Activated CD4-positive, alpha-beta T cell treated with anti-CD3 and anti-CD28 coated beads, Interleukin-2, Interleukin-6, amounts not matched to agents 100 ng/mL and 50 ng/mL, durations not matched to agents 16 hours and 8 hours (primary cell): ENCODE measurements around the gene TNS4.
A peak's percentile ranks its signal among the peaks of the same experiment; 100 is the strongest.

Experiments
- DNase-seq: peaks from one replicate; pipeline ENCODE4 v3.0.0-alpha.2; 2020

Gene TNS4

DNA sequence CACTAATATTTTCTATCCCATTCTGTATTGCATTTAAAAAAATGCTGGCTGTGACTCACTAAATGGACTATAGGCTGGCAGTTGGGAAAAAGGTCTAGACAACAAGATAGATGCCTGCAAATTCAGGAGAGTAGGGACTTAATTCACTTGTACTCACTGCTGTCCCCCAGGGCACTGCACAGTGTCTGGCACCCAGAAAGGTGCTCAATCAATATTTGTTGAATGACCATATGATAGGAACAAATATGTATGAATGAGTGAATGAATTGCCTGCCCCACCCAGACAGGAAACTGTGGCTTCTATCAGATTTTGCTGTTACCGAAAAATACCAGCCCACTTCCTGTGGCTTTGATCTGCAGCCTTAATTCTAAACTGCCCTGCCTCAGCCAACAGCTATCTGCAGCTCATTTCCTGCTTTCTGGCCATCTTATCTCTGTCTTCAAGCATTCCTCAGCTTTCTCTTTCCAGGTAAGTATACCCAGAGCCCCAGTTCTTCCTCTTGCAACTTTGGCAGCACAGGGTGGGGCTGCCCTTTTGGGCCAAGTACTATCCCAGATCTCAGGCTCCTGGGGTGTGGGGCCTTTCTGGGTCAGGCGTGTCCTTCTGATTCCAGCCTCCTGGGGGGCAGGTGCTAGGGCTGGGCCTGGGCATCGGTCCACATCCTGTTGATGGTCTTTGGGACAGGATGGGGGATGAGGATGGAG is 15.3 kb upstream of the TNS4 start:
- DNase-seq, result peak; percentile 92

DNA sequence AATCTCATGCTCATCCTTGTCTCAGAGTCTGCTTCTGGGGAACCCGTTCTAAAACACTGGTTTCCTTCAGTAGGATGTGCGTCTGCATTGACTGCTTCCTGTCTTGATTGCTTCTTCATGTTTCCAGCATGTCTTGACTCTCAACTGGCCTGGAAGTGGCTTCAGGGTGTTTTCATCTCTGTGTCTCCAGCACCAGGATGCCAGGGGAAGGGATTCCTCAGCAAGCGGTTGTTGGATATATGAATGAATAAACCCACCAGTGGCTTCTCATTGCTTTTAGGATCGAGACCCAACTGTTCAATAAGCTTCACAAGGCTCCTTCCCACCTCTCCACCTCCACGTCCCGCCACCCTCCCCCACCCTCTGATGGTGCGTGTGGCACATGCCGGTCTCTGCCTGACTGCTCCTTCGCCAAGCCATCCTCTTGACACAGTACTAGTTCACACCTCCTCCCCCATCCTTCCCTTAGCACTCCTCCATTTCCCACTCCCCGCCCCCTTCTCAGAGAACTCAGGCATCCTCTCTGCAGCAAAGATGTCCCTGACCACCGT is 14.1 kb upstream of the TNS4 start:
- peak; percentile 85 for DNase-seq

DNA sequence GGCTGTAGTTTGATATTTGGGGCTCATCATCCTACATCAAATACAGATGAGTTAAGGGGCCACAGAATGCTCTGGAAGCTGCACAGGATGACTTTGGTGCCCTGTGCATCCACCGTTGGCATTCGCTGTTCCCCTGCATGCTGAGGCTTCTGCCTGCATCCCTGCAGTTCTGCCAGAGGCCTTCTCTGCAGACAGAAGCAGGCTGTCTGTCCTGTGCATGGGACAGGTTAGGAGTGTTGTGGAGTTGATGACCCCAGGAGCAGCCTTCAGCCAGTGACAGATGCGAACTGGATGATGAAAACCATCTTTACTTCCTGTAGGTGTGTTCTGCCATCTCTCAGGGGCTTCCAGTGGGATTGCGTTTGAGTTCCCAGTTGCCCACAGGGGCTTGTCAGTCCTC is 13.6 kb upstream of the TNS4 start:
- no peak for DNase-seq

- no peak for DNase-seq
These were observed 12.8 kb upstream of the TNS4 start for GRCh38 chr17:40514013-40514875.

- DNase-seq, result no peak
These were observed 10.3 kb upstream of the TNS4 start for GRCh38 chr17:40511667-40512220.

- DNase-seq, result no peak
These were observed 9.7 kb upstream of the TNS4 start for GRCh38 chr17:40511136-40511535.

DNA sequence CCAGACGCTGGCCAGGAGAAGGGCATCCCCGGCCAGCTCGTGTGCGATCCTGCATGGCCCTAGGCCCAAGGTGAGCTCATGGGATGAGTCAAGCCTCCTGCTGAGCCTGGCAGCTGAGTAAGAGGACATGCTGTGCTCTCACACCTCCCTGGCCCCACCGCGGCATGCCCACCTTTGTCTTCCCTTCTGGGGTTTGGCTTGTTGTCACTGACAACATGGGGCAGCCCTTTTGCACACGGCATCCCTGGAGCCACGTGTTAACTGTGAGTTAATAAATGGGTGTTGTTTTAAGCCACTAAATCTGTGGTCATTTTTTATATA is 8.9 kb upstream of the TNS4 start:
- DNase-seq, result no peak

DNA sequence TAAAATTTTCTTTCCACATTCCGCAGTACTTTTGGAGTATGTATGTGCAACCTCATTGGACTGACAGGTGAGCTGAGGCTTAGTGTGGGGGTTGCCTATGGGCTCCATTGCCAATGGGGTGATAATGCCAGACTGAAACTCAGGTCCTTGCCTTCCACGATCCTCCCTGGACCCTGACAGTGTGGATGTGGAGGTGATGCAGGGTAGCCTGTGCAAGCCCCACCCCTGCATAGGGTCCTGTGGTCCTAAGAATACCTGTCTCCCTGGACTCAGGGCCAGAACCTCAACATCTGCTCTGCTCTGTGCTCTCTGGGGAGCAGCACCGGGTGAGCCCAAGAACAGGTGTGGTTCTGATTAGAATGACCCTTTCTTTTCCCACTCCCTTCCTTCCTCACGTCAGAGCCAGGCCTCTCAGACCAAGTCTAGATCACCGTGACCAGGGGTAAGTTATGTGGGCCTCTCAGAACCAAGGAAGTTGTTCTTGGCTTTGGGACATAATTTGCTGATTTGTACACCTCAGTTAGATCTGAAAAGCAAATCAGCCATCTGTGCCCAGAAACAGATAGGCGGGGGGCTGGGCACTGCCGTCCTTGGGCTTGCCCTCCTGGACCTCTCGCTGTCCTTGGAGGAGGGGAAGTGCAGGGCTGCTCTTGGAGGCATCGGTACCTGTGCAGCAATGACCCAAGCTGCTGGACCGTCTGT is 8.4 kb upstream of the TNS4 start:
- no peak for DNase-seq

DNA sequence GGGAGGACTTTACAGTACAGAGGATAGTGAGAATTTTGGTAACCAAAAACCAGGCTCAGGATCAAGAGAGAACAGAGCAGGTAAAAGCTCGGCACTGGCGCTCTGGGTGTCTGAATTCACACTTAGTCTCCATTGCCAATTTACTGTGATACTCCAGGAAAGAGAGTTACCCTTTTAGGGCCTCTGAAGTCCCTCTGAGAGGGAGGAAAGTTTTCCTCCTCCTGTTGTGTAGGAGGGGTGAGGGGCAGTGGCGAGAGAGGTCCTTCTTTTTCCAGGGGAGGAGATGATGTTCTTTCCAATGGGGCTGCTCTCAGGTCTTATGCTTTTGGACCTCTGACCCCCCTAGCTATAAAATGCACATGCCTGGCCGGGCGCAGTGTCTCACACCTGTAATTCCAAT is 5.4 kb upstream of the TNS4 start:
- DNase-seq, result no peak

DNA sequence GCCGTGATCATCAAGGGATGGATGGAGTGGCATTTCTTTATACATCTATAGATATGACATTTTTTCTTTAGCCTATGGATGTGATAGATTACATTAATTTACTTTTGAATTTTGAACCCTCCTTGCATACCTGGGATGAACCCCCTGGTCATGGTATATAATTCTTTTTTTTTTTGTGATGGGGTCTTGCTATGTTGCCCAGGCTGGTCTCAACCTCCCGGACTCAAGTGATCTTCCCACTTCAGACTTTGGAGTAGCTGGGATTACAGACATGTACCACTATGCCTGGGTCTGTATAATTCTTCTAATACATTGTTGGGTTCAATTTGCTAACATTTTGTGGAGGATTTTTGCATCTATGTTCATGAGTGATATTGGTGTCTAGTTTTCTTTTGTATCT is 1.7 kb upstream of the TNS4 start:
- DNase-seq, result no peak

GRCh38 chr17:40502716-40503115 is 1.3 kb upstream of the TNS4 start:
- no peak for DNase-seq

GRCh38 chr17:40500709-40501108 is 714 bp downstream of the TNS4 start:
- no peak for DNase-seq

- no peak for DNase-seq
These were observed 1.2 kb downstream of the TNS4 start for GRCh38 chr17:40500190-40500589.

GRCh38 chr17:40499551-40500189 is 1.8 kb downstream of the TNS4 start:
- DNase-seq, result no peak

GRCh38 chr17:40498281-40499084 is 2.9 kb downstream of the TNS4 start:
- DNase-seq, result no peak

GRCh38 chr17:40497695-40498094 is 3.7 kb downstream of the TNS4 start:
- no peak for DNase-seq

DNA sequence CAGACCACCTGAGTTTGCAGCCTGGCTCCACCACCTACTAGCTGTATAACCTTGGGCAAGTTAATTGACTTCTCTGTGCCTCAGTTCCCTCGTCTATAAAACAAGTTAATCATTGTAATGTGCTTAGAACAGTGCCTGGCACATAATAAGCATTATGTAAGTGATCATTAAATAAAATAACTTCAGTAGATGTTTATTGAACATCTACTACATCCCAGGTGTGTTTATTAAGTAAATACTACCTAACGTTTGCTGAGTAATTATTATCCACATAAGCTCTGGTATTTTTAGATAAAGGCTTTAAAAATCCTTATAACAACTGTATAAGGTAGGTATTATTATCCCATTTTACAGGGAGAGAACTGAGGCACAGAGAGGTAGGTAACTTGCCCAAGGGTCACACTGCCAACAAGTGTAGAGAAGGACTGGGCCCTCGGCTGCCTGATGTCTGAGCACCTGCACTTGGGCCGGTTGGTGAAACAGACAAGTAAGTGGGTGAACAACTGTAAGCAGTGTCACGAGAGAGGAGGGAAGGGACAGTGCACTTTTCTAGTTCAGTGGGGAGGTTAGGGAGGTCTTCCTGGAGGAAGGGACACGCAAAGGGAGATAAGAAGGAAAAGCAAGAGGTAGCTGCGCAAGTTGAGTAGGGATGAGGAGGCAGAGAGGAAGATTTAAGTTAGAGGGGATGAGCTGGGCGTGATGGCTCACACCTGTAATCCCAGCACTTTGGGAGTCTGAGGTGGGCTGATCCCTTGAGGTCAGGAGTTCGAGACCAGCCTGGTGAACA is 4.6 kb downstream of the TNS4 start:
- DNase-seq, result no peak

GRCh38 chr17:40496170-40496569 is 5.3 kb downstream of the TNS4 start:
- no peak for DNase-seq

DNA sequence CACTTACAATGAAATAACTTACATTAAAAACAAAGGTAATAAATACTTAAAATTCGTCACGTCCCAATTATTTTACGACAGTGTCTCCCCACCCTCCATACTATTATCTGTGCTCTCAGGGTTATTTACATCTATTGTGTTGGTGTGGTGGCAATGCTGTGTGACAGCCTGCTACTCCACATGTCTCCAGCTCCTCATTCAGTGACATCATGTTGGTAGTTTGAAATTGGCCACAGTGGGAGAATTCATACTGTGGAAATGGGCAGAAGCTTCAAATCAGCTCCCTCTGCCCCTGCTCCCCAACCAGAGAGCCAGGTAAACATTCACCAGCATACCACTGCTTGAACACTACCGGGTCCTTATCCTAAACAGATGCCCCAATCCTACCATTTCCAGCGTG is 6.3 kb downstream of the TNS4 start:
- DNase-seq, result no peak

DNA sequence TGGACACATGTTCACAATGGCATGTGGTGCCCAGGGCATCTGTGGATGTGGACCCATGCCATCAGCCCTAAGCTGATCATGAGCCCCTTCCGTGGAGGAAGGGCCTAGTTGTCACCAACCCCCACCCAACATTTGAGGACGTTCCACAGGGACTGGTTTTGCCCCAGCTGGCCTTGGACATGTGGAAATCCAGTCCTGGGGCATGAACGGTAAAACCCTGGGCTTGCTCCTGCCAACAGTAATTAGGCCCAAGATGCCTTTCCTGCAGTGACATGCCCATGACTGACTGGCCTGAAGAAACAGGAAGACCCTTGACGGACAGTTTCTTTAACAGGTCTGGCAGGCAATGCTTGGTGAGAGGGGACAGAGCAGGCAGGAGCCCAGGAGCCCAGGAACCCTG is 7.7 kb downstream of the TNS4 start:
- DNase-seq, result no peak

DNA sequence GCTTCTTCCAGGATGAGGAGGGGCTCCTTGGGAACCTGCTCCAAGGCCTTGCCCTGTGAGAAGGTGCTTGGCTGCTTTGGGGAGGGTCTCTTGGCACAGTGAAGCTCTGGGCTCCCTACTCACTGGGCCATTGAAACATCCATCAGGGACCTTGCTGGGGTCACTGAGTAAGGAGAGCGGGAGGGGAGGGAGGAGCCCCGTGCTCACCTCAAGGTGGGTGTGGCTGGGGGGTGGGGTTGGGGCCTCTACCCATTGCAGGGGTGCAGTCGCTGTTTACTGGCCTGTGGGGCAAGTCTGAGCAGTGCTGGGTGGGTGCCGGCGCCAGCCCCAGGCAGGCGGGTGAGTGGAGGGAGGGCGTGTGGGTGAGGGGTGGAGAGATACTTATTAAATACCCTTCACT is 9.9 kb downstream of the TNS4 start:
- no peak for DNase-seq
